Psoas muscle (tissue), 8 donors: ENCODE data around the gene NIP7. TPM values are rescaled to one million over a fixed set of nuclear protein-coding genes. Genes with fewer than 3 reads are reported as not detected.

Experiments
- ATAC-seq, 4 donors: fragments of 200-7000 bp; cut with Tn5 transposase; one replicate each; pipeline ENCODE4 v1.9.1; 2020; ENCODE audit warnings: moderate library complexity in 3 of 4, mild to moderate bottlenecking in 2 of 4
- DNase-seq, 2 donors: peaks; one replicate each; pipeline ENCODE4 v3.0.0-alpha.2; 2020
- H3K27ac ChIP-seq: fragments of 200-600 bp; one replicate; pipeline ENCODE4 v1.8.0; 2022
- H3K27me3 ChIP-seq, 3 donors: fragments of 200-600 bp in 1 of 3; one replicate each; pipeline versions ENCODE4 v1.6.1 to v1.8.0; 2013 to 2022; ENCODE audit warnings: low read length in 2 of 3, mild to moderate bottlenecking in 2 of 3, moderate library complexity in 1 of 3; ENCODE audit not compliant: insufficient read depth in 3 of 3
- H3K36me3 ChIP-seq, 2 donors: fragments of 200-600 bp in 1 of 2; one replicate each; pipeline versions ENCODE4 v1.6.1 to v1.8.0; 2013 to 2022; ENCODE audit warnings: low read depth in 1 of 2, mild to moderate bottlenecking in 1 of 2, moderate library complexity in 1 of 2; ENCODE audit not compliant: insufficient read depth in 1 of 2
- H3K4me1 ChIP-seq: fragments of 200-600 bp; one replicate; pipeline ENCODE4 v1.8.0; 2022
- H3K4me3 ChIP-seq: fragments of 200-600 bp; one replicate; pipeline ENCODE4 v1.8.0; 2022; ENCODE audit warnings: mild to moderate bottlenecking
- H3K9me3 ChIP-seq: fragments of 200-600 bp; one replicate; pipeline ENCODE4 v1.8.0; 2022
- WGBS, 3 donors: extraction: QIAGEN DNeasy Blood & Tissue Kit; methylation state at CpG; one replicate each; pipeline versions ENCODE4 v1.1.6 to v1.1.7; 2013; 5-methylcytosine and 5-hydroxymethylcytosine counted together
- intact Hi-C, 2 donors: fragments of 100-400 bp; cut with DNase I; formaldehyde crosslinking; loops; one replicate each; pipeline versions ENCODE4 v1.11.0 to v1.14.2; 2022
- polyA plus RNA-seq, 3 donors: library from polyadenylated mRNA; stranded (reverse); fragments of 200-250 nt; gene quantifications; one replicate each; pipeline ENCODE4 v1.2.3, GENCODE V29; 2013
- total RNA-seq, 4 donors: library from RNA; stranded (reverse); fragmentation: NEBNext Ultra II Directional in 2 of 4; extraction: Animal tissue kit (Norgen Biotek cat#: 25700) in 2 of 4; gene quantifications; one replicate each; pipeline versions ENCODE4 v1.2.1 to v1.2.4, GENCODE V29; 2021 to 2023
- TF ChIP-seq, protein P1 (sequence below): fragments of 200-600 bp; IDR thresholded peaks from one replicate; pipeline ENCODE4 v1.8.0; 2022; ENCODE audit warnings: antibody characterized with exemption
- donor health status: healthy with polysubstance abuse.
- donor health status: DM: no; HTN: no; CAD: no; lungs with moderate emphysema.
- donor health status: Bipolar disorder and iron deficiency.
- donor health status: healthy.
- donor health status: DM: yes; HTN: yes; CAD: no.
- donor health status: DM: no; HTN: no; CAD: no.
- donor health status: DM: no; HTN: no; CAD: no.
- donor health status: DM: yes; HTN: yes; CAD: no.

The NIP7 gene
- total and polyA plus RNA-seq, 7 donors = 9.2 to 24.8 (median 16.6) TPM

DNA sequence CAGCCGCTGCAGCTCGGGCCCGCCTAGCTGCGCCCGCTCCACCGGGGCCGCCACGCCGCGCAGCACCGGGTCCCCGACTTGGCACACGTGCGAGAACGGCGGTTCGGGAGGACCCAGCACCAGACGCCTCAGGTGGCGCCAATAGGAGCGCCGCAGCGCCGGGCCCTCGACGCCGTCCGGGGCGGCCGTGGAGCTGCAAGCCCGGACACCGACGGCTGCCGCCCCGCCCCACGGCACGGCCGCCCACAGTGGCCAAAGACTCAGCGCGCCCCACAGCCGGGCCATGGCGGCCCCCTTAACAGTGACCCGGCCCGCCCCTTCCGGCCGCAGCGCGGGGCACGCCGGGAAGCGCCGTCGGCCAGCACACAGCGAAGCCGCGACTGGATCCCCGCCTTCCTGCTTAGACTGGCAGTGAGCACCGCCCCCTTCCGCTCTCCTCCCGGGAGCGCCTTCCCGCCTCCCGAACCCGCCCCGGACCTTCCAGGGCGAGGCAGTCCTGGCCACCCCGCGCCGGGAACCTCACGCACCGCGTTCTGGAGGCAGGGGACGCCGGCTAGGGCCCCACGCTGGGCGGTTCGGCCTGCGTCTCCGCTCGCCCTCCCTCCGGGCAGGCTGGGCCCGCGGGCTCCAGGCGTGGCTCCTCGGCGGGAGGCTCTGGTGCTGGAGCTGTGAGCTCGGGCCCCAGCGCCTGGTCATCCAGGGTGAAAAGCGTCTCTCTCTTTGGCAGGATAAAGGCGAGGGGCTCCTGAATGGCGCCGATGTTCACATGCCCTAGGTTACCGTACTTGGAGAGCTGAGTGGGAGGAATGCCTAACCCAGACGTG lies 9.1 kb upstream of the NIP7 start, which contains the start of gene PDF:
TSS of gene PDF (minus strand) at position 303 of the 824 bp plus-strand sequence. CDS start at position 285, 18 bp downstream.
- ATAC-seq = peak; percentile 89 to 93 (median 92)
- peaks cover 47% of the 10 kb centered on the region for H3K4me1 ChIP-seq
- peak within 1 kb of the TSS; percentile 92 for H3K4me3 ChIP-seq
- TF ChIP-seq, protein P1, sequence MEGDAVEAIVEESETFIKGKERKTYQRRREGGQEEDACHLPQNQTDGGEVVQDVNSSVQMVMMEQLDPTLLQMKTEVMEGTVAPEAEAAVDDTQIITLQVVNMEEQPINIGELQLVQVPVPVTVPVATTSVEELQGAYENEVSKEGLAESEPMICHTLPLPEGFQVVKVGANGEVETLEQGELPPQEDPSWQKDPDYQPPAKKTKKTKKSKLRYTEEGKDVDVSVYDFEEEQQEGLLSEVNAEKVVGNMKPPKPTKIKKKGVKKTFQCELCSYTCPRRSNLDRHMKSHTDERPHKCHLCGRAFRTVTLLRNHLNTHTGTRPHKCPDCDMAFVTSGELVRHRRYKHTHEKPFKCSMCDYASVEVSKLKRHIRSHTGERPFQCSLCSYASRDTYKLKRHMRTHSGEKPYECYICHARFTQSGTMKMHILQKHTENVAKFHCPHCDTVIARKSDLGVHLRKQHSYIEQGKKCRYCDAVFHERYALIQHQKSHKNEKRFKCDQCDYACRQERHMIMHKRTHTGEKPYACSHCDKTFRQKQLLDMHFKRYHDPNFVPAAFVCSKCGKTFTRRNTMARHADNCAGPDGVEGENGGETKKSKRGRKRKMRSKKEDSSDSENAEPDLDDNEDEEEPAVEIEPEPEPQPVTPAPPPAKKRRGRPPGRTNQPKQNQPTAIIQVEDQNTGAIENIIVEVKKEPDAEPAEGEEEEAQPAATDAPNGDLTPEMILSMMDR = no peak
- H3K9me3 ChIP-seq = no peaks in the 10 kb centered on the region
- peaks cover 0 to 70% of the 10 kb centered on the region in 2 donors for H3K36me3 ChIP-seq
- peak; percentile 94 to 97 for DNase-seq
- intact Hi-C loops = no loop called here
- no peaks in the 10 kb centered on the region for H3K27me3 ChIP-seq
- peak within 1 kb of the TSS; percentile 98 for H3K27ac ChIP-seq
- WGBS, 3 donors = 1 to 2% (median 1%) methylated on average over 41 to 93 of the region's 93 CpGs

DNA sequence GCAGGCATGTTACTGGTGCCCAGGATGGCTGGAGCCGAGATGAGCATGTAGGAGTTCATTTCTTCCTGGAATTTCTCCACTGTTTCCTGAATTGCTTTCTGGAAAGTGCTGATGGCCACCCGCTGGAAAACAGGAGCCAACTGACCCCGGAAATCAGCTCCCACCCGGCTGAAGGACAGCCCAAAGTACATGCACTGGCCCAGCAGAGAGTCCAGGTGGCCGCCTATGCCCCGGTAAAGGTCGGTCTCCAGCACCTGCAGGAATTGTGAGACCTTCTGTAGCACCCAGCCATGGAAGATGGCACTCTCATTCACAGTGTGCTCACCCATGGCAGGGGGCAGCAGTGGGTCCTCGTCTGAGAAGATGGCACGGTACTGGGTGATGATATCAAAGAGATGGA lies 4.9 kb upstream of the NIP7 start:
- 90 to 92% (median 91%) methylated on average over 9 of the region's 9 CpGs for WGBS, 3 donors
- Histone ChIP-seq H3K36me3 (peaks cover 0 to 57% of the 10 kb centered on the region in 2 donors), H3K4me3 (no peak overlapping the region), H3K9me3 (no peaks in the 10 kb centered on the region), H3K4me1 (peaks cover 21% of the 10 kb centered on the region), H3K27me3 (no peaks in the 10 kb centered on the region), H3K27ac (no peak overlapping the region)
- no peak for ATAC-seq
- TF ChIP-seq, protein P1 = no peak
- no peak for DNase-seq
- intact Hi-C loops = no loop called here

DNA sequence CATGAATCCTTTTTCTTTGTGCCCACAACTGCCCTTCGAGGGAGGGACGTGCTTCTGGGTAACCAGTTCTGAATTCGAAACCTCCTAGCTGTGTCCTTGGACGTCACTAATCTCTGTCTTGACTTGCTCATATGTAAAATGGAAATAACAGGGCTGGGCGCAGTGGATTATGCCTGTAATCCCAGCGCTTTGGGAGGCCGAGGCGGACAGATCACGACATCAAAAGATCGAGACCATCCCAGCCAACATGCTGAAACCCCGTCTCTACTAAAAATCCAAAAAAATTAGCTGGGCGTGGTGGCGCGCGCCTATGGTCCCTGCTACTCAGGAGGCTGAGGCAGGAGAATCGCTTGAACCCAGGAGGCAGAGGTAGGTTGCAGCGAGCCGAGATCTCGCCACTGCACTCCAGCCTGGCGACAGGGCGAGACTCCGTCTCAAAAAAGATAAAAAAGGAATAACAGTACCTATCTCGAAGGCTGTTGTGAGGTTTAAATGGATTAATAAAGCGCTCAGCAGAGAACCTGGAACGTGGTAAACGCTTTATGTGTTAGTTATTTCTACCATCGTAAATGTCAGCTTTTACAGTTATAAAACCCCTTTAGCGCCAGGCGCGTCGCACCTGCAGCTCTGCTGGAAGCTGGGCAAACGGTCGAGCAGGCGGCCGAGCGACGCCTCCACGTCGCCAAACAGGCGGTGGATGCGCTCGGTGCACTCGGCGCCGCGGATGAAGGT lies 849 bp upstream of the NIP7 start:
- intact Hi-C loops = loop anchor here in 1 of 2 donors (1.0 kb wide), 1 partner anchor 27 kb away; the partner anchor contains the start of gene VPS4A
- Histone ChIP-seq H3K36me3 (peaks cover 5 to 65% of the 10 kb centered on the region in 2 donors), H3K27me3 (no peaks in the 10 kb centered on the region), H3K27ac (peak overlapping the region; percentile 94), H3K4me1 (peaks cover 23% of the 10 kb centered on the region), H3K4me3 (peak overlapping the region; percentile 91), H3K9me3 (no peaks in the 10 kb centered on the region)
- WGBS, 3 donors = 16 to 18% (median 17%) methylated on average over 46 of the region's 46 CpGs
- peak in 1 of 4 donors; percentile 1 for ATAC-seq
- TF ChIP-seq, protein P1 = no peak
- DNase-seq = no peak

DNA sequence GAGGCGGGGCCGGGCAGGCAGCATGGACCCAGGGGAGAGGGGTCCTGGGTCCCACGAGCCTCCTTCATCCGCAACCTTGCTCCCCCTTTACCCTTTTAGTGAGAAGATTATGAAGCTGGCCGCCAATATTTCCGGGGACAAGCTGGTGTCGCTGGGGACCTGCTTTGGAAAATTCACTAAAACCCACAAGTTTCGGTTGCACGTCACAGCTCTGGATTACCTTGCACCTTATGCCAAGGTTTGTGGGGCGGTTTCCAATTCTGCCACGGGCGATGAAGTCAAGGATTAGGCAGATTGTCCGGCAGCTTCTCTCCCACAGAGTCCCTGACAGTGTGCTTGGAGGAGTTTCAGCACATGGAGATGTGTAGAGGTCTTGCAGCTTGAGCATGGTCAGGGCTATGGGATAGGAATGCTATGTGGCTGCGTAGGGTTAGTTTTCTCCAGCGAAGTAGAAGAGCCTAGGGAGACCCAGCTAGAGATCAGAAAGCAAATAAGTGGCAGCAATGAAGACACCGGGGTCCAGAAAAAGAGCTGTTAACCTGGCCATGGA lies 598 bp downstream of the NIP7 start:
- TF ChIP-seq, protein P1 = no peak

More for the DNA sequence above, 598 bp downstream of the NIP7 start:
- no peak for ATAC-seq
- Histone ChIP-seq H3K27me3 (no peaks in the 10 kb centered on the region), H3K36me3 (peaks cover 5 to 65% of the 10 kb centered on the region in 2 donors), H3K9me3 (no peaks in the 10 kb centered on the region), H3K4me3 (peak overlapping the region; percentile 91), H3K27ac (peak overlapping the region; percentile 94), H3K4me1 (peaks cover 23% of the 10 kb centered on the region)
- intact Hi-C loops = loop anchor here (2.0 to 5.0 kb wide), 2 partner anchors 42 to 45 kb away; no protein-coding TSS in a partner anchor
- WGBS, 3 donors = 7 to 10% (median 8%) methylated on average over 16 of the region's 16 CpGs
- DNase-seq = no peak
